Measurements from ENCODE around the gene FGF14. TPM values are rescaled to one million over a fixed set of nuclear protein-coding genes. Genes with fewer than 3 reads are reported as not detected.
"Not testable (repeated sequence)": the region's sequence is repeated elsewhere in the genome, so short reads cannot be mapped to it uniquely, and the experiment has no call there.

Gene FGF14
- total RNA-seq, 3 donors from 2014 or later = 0.43 to 2.5 (median 0.70) TPM

- intact Hi-C loops (cut with DNase I, micrococcal nuclease) = no loop called here
- Histone ChIP-seq H3K4me1 (ENCODE audit: low read depth) (no peaks in the 10 kb centered on the region), H3K9me3 (no peaks in the 10 kb centered on the region), H3K36me3 (ENCODE audit: low read depth) (no peaks in the 10 kb centered on the region), H3K4me3 (no peak overlapping the region)
- ATAC-seq (no peak), DNase-seq (no peak)
- no peak for TF ChIP-seq CTCF (IDR thresholded peaks at IDR 0.05)
Observed at GRCh38 chr13:101838323-101838722, 563.5 kb downstream of the FGF14 start.

- H3K4me3 ChIP-seq; H3K36me3 ChIP-seq (ENCODE audit: low read depth); H3K4me1 ChIP-seq (ENCODE audit: low read depth); H3K9me3 ChIP-seq; intact Hi-C loops (cut with DNase I, micrococcal nuclease); DNase-seq; ATAC-seq: not testable (repeated sequence)
Observed at GRCh38 chr13:101837778-101838177, 564.1 kb downstream of the FGF14 start.

- no peak for TF ChIP-seq CTCF (IDR thresholded peaks at IDR 0.05)
- intact Hi-C loops (cut with DNase I, micrococcal nuclease) = no loop called here
- no peak for ATAC-seq
Observed at GRCh38 chr13:101837288-101837687, 564.6 kb downstream of the FGF14 start.

GRCh38 chr13:101835920-101836319 is 565.9 kb downstream of the FGF14 start:
- intact Hi-C loops (cut with DNase I, micrococcal nuclease) = no loop called here
- DNase-seq (no peak), ATAC-seq (no peak)
- no peaks in the 10 kb centered on the region for H3K4me1 ChIP-seq (ENCODE audit: low read depth)
- H3K36me3 ChIP-seq (ENCODE audit: low read depth) = no peaks in the 10 kb centered on the region
- H3K9me3 ChIP-seq = no peaks in the 10 kb centered on the region
- TF ChIP-seq CTCF (IDR thresholded peaks at IDR 0.05) = no peak
- no peak overlapping the region for H3K4me3 ChIP-seq

More at GRCh38 chr13:101837288-101837687, 564.6 kb downstream of the FGF14 start:
- DNase-seq = no peak
- no peak overlapping the region for H3K4me3 ChIP-seq
- no peaks in the 10 kb centered on the region for H3K36me3 ChIP-seq (ENCODE audit: low read depth)
- no peaks in the 10 kb centered on the region for H3K4me1 ChIP-seq (ENCODE audit: low read depth)
- no peaks in the 10 kb centered on the region for H3K9me3 ChIP-seq

- TF ChIP-seq CTCF (IDR thresholded peaks at IDR 0.05) = no peak
- no peaks in the 10 kb centered on the region for H3K36me3 ChIP-seq (ENCODE audit: low read depth)
- DNase-seq = no peak
- no peaks in the 10 kb centered on the region for H3K4me1 ChIP-seq (ENCODE audit: low read depth)
- ATAC-seq = no peak
- intact Hi-C loops (cut with DNase I, micrococcal nuclease) = no loop called here
- no peak overlapping the region for H3K4me3 ChIP-seq
- no peaks in the 10 kb centered on the region for H3K9me3 ChIP-seq
Observed at GRCh38 chr13:101833671-101834070, 568.2 kb downstream of the FGF14 start.

GRCh38 chr13:101830035-101830434 is 571.8 kb downstream of the FGF14 start:
- DNase-seq = no peak
- Histone ChIP-seq H3K4me1 (ENCODE audit: low read depth) (no peaks in the 10 kb centered on the region), H3K9me3 (no peaks in the 10 kb centered on the region), H3K36me3 (ENCODE audit: low read depth) (no peaks in the 10 kb centered on the region), H3K4me3 (no peak overlapping the region)
- no peak for ATAC-seq
- TF ChIP-seq CTCF (IDR thresholded peaks at IDR 0.05) = no peak
- intact Hi-C loops (cut with DNase I, micrococcal nuclease) = no loop called here
